ENCODE measurements around the gene PHAF1.

DNA sequence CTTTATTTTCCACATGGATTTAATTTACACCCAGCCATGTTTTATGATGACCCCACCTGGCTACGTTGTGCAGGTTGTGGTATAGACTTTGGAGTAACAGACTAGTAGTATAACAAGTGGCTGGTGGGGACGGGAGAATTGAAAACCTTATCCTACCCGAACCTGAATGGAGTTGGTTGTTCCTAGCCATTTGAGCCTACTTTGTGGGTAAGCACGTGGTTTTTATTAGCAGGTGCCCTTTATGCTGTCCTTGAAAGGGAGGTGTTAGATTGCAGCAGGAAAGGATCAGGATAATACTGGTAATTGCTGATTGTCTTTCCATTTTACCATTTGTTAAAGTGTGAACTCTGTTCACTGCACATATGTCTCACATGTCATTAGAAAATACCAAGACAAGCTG lies 31.9 kb upstream of the PHAF1 start:
- TF ChIP-seq, protein P1, sequence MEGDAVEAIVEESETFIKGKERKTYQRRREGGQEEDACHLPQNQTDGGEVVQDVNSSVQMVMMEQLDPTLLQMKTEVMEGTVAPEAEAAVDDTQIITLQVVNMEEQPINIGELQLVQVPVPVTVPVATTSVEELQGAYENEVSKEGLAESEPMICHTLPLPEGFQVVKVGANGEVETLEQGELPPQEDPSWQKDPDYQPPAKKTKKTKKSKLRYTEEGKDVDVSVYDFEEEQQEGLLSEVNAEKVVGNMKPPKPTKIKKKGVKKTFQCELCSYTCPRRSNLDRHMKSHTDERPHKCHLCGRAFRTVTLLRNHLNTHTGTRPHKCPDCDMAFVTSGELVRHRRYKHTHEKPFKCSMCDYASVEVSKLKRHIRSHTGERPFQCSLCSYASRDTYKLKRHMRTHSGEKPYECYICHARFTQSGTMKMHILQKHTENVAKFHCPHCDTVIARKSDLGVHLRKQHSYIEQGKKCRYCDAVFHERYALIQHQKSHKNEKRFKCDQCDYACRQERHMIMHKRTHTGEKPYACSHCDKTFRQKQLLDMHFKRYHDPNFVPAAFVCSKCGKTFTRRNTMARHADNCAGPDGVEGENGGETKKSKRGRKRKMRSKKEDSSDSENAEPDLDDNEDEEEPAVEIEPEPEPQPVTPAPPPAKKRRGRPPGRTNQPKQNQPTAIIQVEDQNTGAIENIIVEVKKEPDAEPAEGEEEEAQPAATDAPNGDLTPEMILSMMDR (IDR thresholded peaks at IDR 0.05), result no peak
- TF ChIP-seq ZFX (IDR thresholded peaks at IDR 0.05; ENCODE audit: borderline replicate concordance), result no peak
